Lower leg skin (tissue), 4 donors: Measurements from ENCODE around the gene TRIM15. TPM values are rescaled to one million over a fixed set of nuclear protein-coding genes. Genes with fewer than 3 reads are reported as not detected.
A peak's percentile ranks its signal among the peaks of the same experiment; 100 is the strongest.
"Not testable (repeated sequence)": the region's sequence is repeated elsewhere in the genome, so short reads cannot be mapped to it uniquely, and the experiment has no call there.

Experiments
- DNase-seq, 2 donors: peaks; one replicate each; pipeline ENCODE4 v3.0.0-alpha.2; 2019; ENCODE audit warnings: low spot score in 2 of 2
- H3K4me3 ChIP-seq: fragments of 200-600 bp; sonication (generic); 2 replicates; pipeline ENCODE4 v1.5.1; 2017; ENCODE audit warnings: mild to moderate bottlenecking, low read depth; ENCODE audit not compliant: poor library complexity, severe bottlenecking
- CTCF ChIP-seq, 3 donors: fragments of 450-650 bp; IDR thresholded peaks; one replicate each; pipeline ENCODE4 v1.5.1; 2016; ENCODE audit warnings: antibody characterized with exemption in 3 of 3, mild to moderate bottlenecking in 3 of 3, moderate library complexity in 2 of 3
- POLR2A ChIP-seq, 2 donors: fragments of 450-650 bp; IDR thresholded peaks; one replicate each; pipeline ENCODE4 v1.6.1; 2016 to 2017; ENCODE audit warnings: antibody characterized with exemption in 2 of 2, mild to moderate bottlenecking in 1 of 2, moderate library complexity in 1 of 2
- WGBS, 2 donors: methylation state at CpG; one replicate each; pipeline ENCODE4 v1.1.5; 2018; 5-methylcytosine and 5-hydroxymethylcytosine counted together
- intact Hi-C: fragments of 100-400 bp; cut with DNase I; formaldehyde crosslinking; loops from one replicate; pipeline ENCODE4 v1.15.0; 2023; ENCODE audit warnings: low total_unique reads
- total RNA-seq, 4 donors: library from RNA; depleted of rRNA; stranded (reverse); fragments of >200 nt; gene quantifications; one replicate each; pipeline ENCODE4 v1.1.0, GENCODE V29; 2016

TRIM15 gene
- total RNA-seq, 4 donors from 2014 or later = 0.98 to 4.3 (median 1.1) TPM

GRCh38 chr6:30213667-30213956 is 50.3 kb downstream of the TRIM15 start:
- intact Hi-C loops = no loop called here
- no peak for TF ChIP-seq CTCF (IDR thresholded peaks at IDR 0.05)
- TF ChIP-seq POLR2A (IDR thresholded peaks at IDR 0.05) = no peak
- H3K4me3 ChIP-seq = peak overlapping the region; percentile 42
- WGBS, 2 donors = 0 to 1% methylated on average over 12 of the region's 12 CpGs
- no peak for DNase-seq

DNA sequence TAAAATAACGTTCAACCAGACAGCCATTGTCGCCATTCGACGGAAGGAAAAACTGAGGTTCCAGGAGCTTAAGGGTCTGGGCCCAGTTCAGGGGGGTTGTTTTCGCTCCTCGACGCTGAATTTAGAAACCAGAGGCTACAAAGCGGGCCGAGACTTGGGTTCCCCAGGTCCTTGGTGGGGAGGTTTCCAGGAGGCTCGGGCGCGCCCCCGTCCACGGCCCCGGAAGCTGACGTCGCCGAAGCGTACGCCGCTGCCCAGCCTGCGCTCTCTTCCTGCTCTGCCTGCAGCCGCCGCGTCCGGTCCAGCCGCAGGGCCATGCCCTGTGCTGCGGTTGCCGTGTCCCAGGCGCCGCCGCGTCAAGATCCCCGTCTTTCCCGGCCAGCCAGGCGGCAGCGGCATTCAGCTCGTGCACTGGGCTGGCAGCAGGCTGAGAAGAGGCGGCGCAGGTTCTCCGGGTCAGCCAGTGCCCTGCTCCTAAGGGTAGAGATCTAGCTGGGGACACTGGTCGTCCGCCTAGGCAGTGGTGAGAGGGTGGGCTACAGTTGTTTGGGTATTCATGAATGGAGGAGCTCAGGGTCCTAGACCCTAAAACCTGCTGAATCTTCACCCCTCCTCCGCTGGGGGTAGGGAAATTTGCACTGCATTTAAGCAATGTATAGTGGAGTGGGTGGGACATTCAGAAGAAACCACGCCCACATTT is 50.8 kb downstream of the TRIM15 start:
- peak; percentile 77 to 97 for DNase-seq
- WGBS, 2 donors = 0 to 1% methylated on average over 33 to 39 of the region's 45 CpGs
- peak overlapping the region; percentile 42 for H3K4me3 ChIP-seq
- no peak for TF ChIP-seq CTCF (IDR thresholded peaks at IDR 0.05)
- TF ChIP-seq POLR2A (IDR thresholded peaks at IDR 0.05) = peak in 1 of 2 donors; percentile 13
- intact Hi-C loops = no loop called here

DNA sequence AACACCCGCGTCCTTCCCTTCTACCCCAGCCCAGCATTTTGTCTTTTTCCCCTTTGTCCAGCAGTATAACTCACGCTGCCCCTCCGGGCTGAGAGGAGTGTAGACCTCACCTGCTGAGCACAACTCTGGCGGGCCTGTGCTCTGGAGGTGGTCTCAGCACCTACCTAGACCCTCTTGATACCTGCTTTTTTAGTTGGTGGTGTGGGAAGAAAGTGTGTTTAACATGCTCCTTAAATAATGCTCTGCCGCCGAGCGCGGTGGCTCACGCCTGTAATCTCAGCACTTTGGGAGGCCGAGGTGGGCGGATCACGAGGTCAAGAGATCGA is 51.3 kb downstream of the TRIM15 start:
- intact Hi-C loops = no loop called here
- 72 to 73% methylated on average over 14 of the region's 14 CpGs for WGBS, 2 donors
- no peak for TF ChIP-seq POLR2A (IDR thresholded peaks at IDR 0.05)
- TF ChIP-seq CTCF (IDR thresholded peaks at IDR 0.05) = no peak
- H3K4me3 ChIP-seq = peak overlapping the region; percentile 42
- no peak for DNase-seq

- no peak for DNase-seq
- intact Hi-C loops = no loop called here
- no peak overlapping the region for H3K4me3 ChIP-seq
- TF ChIP-seq POLR2A (IDR thresholded peaks at IDR 0.05) (no peak), CTCF (IDR thresholded peaks at IDR 0.05) (no peak)
- WGBS, 2 donors = 56 to 61% methylated on average over 3 of the region's 3 CpGs
Measured at GRCh38 chr6:30216096-30216495, 52.8 kb downstream of the TRIM15 start.

GRCh38 chr6:30219244-30219643 is 55.9 kb downstream of the TRIM15 start:
- TF ChIP-seq POLR2A (IDR thresholded peaks at IDR 0.05) = no peak
- no peak for TF ChIP-seq CTCF (IDR thresholded peaks at IDR 0.05)
- 0% methylated on average over 1 of the region's 1 CpG for WGBS, 2 donors
- intact Hi-C loops = no loop called here
- no peak overlapping the region for H3K4me3 ChIP-seq
- peak in 1 of 2 donors; percentile 36 for DNase-seq

DNA sequence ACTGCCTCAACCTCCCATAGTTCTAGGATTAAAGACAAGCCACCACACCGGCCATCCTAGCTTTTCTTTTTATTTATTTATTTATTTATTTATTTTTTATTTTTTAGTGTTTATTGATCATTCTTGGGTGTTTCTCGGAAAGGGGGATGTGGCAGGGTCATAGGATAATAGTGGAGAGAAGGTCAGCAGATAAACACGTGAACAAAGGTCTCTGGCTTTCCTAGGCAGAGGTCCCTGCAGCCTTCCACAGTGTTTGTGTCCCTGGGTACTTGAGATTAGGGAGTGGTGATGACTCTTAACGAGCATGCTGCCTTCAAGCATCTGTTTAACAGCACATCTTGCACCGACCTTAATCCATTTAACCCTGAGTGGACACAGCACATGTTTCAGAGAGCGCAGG is 58.0 kb downstream of the TRIM15 start:
- 80 to 87% methylated on average over 6 of the region's 6 CpGs for WGBS, 2 donors
- H3K4me3 ChIP-seq, DNase-seq, intact Hi-C loops: not testable (repeated sequence)

DNA sequence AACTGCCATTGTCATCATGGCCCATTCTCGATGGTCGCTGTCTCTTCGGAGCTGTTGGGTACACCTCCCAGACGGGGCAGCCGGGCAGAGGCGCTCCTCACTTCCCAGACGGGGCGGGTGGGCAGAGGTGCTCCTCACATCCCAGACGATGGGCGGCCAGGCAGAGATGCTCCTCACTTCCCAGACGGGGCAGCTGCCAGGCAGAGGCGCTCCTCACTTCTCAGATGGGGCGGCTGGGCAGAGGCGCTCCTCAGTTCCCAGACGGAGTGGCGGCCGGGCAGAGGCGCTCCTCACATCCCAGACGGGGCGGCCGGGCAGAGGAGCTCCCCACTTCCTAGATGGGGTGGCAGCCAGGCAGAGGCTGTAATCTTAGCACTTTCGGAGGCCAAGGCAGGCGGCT is 58.6 kb downstream of the TRIM15 start:
- DNase-seq, intact Hi-C loops, H3K4me3 ChIP-seq: not testable (repeated sequence)
- 90 to 91% methylated on average over 22 to 23 of the region's 23 CpGs for WGBS, 2 donors
